Spleen (tissue), 7 donors: ENCODE data around the gene TRAFD1.

Source experiments
- POLR2A ChIP-seq, 3 donors: fragments of 450-650 bp; IDR thresholded peaks; one replicate each; pipeline ENCODE4 v1.5.1; 2017; ENCODE audit warnings: antibody characterized with exemption in 3 of 3, mild to moderate bottlenecking in 1 of 3
- POLR2AphosphoS5 ChIP-seq, 3 donors: sonication (generic); formaldehyde crosslinking; IDR thresholded peaks; one replicate each; pipeline ENCODE4 v1.5.1; 2017; ENCODE audit warnings: antibody characterized with exemption in 3 of 3
- TF ChIP-seq, protein P1 (sequence below), 11 experiments: fragments of 200-600 bp in 7 of 11; fragments of 450-650 bp in 4 of 11; sonication (generic) in 4 of 11; IDR thresholded peaks in 8 of 11; conservative IDR thresholded peaks in 3 of 11; 1 replicate in 7 of 11; 2 replicates in 4 of 11; pipeline versions ENCODE4 v1.4.0 to v1.8.0; 2016 to 2021; ENCODE audit warnings: antibody characterized with exemption in 11 of 11, inconsistent platforms in 4 of 11, mild to moderate bottlenecking in 1 of 11
- donor health status: DM: no; HTN: no; CAD: no; lungs with moderate emphysema.
- donor health status: DM: no; HTN: no; CAD: no.
- donor health status: DM: no; HTN: no; CAD: no.

DNA sequence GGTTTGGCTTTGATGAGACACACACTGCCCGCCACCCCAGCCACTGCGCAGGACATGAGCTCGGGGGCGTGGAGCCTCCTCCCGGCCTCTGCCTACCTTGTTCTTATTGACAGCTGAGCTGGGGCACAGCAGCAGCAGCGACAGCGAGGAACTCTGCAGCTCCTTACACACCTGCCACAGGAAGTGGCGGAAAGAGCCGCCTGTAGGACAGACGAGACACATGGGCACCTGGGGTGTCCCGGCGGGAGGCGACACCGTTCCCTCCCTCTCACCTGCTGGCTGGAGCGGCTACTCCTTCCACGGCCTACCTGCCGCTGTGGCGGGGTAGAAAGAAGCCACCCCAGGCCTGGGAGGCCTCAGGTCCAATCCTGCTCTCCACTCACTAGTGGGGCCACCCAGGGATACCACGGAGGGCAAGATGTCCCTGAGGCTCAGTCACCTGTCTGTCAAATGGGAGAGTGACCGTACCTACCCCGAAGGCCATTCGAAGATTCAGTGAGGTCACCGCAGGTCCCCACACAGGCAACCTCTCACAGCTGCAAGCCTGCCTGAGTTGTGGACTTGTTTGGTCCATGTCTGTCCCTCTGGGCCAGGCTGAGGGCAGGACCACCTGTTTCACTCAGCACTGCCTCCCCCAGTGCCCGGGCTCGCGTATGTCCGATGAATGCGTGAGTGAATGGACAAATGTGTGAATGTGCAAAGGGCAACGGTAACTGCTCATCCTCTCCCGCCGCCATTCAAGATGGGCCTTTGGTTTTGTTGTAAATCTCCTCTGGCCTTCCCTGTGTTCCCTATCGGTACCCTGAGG lies 42.6 kb downstream of the TRAFD1 start:
- TF ChIP-seq POLR2AphosphoS5 (IDR thresholded peaks at IDR 0.05) = no peak
- TF ChIP-seq, protein P1, sequence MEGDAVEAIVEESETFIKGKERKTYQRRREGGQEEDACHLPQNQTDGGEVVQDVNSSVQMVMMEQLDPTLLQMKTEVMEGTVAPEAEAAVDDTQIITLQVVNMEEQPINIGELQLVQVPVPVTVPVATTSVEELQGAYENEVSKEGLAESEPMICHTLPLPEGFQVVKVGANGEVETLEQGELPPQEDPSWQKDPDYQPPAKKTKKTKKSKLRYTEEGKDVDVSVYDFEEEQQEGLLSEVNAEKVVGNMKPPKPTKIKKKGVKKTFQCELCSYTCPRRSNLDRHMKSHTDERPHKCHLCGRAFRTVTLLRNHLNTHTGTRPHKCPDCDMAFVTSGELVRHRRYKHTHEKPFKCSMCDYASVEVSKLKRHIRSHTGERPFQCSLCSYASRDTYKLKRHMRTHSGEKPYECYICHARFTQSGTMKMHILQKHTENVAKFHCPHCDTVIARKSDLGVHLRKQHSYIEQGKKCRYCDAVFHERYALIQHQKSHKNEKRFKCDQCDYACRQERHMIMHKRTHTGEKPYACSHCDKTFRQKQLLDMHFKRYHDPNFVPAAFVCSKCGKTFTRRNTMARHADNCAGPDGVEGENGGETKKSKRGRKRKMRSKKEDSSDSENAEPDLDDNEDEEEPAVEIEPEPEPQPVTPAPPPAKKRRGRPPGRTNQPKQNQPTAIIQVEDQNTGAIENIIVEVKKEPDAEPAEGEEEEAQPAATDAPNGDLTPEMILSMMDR (IDR thresholded peaks at IDR 0.05 in 8 of 11, conservative IDR thresholded peaks at IDR 0.05 in 3 of 11) = no peak
- no peak for TF ChIP-seq POLR2A (IDR thresholded peaks at IDR 0.05)
